ENCODE data around the gene KCNK6. TPM values are rescaled to one million over a fixed set of nuclear protein-coding genes. Genes with fewer than 3 reads are reported as not detected.

KCNK6 gene
- polyA plus RNA-seq, 1 donor (not counting 4 experiments of a cell fraction or from before 2014, with no cell fraction given), result 23.9 TPM

DNA sequence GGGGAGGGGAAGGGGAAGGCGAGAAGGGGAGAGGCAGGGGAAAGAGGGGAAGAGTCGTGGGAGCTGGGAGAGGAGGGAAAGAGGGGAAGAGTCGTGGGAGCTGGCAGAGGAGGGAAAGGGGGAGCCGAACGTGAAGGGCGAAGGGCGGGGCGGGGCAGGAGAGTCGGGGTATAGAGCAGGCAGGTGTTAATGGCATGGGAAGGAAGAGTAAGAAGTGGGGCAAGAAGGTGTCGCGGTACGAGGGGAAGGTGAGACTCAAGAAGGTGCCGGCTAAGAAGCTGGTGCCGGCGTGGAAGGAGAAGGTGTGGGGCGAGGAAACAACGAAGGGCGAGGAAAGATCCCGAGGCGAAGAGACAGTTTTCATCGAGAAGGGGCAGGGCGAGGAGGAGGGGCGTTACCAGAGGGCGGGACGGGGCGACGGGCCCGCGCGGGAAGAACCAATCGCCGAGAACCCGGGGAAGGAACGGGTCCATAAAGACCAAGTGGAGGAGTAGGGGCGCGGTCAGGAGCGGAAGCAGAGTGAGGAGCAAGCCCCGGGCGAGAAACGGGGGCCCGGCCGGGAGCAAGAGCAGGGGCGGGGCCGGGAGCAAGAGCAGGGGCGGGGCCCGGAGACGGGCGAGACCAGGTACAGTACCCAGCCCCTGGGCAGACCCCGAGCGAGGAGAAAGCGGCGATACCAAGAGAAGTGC, 16.4 kb downstream of the KCNK6 start:
- H3K27me3 ChIP-seq (ENCODE audit: control insufficient read depth, extremely low read depth, insufficient read depth, low read length), result no peaks in the 10 kb centered on the region
- peaks cover 2 to 4% of the 10 kb centered on the region in 2 experiments for H3K36me3 ChIP-seq (ENCODE audit: control insufficient read depth in 2 of 2, extremely low read depth in 1 of 2, insufficient read depth in 2 of 2, low read length in 2 of 2)
- no peaks in the 10 kb centered on the region for H3K9me1 ChIP-seq (ENCODE audit: control insufficient read depth, extremely low read depth, insufficient read depth, low read length)
- H3K4me1 ChIP-seq (ENCODE audit: control insufficient read depth, extremely low read depth, insufficient read depth, low read length), result peaks cover 12% of the 10 kb centered on the region
- peak overlapping the region; percentile 93 for H3K9ac ChIP-seq (ENCODE audit: control insufficient read depth, extremely low read depth, insufficient read depth, low read length)
- H3K4me3 ChIP-seq (ENCODE audit: control insufficient read depth in 2 of 3, extremely low read depth in 1 of 3, insufficient read depth in 2 of 3, low read depth in 1 of 3, low read length in 3 of 3), result peak overlapping the region; percentile 62 to 97 (median 96)
- DNase-seq (ENCODE audit: low read depth, low spot score) (peak; percentile 80), FAIRE-seq (peak; percentile 88)
- no peak for TF ChIP-seq EZH2 (IDR thresholded peaks at IDR 0.05; ENCODE audit: low read length)
- TF ChIP-seq, protein P1, sequence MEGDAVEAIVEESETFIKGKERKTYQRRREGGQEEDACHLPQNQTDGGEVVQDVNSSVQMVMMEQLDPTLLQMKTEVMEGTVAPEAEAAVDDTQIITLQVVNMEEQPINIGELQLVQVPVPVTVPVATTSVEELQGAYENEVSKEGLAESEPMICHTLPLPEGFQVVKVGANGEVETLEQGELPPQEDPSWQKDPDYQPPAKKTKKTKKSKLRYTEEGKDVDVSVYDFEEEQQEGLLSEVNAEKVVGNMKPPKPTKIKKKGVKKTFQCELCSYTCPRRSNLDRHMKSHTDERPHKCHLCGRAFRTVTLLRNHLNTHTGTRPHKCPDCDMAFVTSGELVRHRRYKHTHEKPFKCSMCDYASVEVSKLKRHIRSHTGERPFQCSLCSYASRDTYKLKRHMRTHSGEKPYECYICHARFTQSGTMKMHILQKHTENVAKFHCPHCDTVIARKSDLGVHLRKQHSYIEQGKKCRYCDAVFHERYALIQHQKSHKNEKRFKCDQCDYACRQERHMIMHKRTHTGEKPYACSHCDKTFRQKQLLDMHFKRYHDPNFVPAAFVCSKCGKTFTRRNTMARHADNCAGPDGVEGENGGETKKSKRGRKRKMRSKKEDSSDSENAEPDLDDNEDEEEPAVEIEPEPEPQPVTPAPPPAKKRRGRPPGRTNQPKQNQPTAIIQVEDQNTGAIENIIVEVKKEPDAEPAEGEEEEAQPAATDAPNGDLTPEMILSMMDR (optimal IDR thresholded peaks at IDR 0.05 in 1 of 3, IDR thresholded peaks at IDR 0.05 in 1 of 3, conservative IDR thresholded peaks at IDR 0.05 in 1 of 3; ENCODE audit: extremely low read depth in 1 of 3, insufficient read depth in 2 of 3, low read length in 3 of 3), result no peak
- H3K9me3 ChIP-seq (ENCODE audit: control insufficient read depth, low read depth, low read length), result no peaks in the 10 kb centered on the region
- no peaks in the 10 kb centered on the region for H3K79me2 ChIP-seq (ENCODE audit: control insufficient read depth, insufficient read depth, low read length)
- peak overlapping the region; percentile 98 for H2AFZ ChIP-seq (ENCODE audit: control insufficient read depth, low read length)
- peak overlapping the region; percentile 96 for H3K4me2 ChIP-seq (ENCODE audit: control insufficient read depth, extremely low read depth, insufficient read depth, low read depth, low read length)
- H4K20me1 ChIP-seq (ENCODE audit: control insufficient read depth, extremely low read depth, insufficient read depth, low read length), result no peaks in the 10 kb centered on the region
- H3K27ac ChIP-seq (ENCODE audit: control insufficient read depth, insufficient read depth, low read length), result peak overlapping the region; percentile 93
- dilution Hi-C loops (cut with MboI; ENCODE audit: extremely low pct_ligation_motif_present, low sequenced_read_pairs), result no loop called here

DNA sequence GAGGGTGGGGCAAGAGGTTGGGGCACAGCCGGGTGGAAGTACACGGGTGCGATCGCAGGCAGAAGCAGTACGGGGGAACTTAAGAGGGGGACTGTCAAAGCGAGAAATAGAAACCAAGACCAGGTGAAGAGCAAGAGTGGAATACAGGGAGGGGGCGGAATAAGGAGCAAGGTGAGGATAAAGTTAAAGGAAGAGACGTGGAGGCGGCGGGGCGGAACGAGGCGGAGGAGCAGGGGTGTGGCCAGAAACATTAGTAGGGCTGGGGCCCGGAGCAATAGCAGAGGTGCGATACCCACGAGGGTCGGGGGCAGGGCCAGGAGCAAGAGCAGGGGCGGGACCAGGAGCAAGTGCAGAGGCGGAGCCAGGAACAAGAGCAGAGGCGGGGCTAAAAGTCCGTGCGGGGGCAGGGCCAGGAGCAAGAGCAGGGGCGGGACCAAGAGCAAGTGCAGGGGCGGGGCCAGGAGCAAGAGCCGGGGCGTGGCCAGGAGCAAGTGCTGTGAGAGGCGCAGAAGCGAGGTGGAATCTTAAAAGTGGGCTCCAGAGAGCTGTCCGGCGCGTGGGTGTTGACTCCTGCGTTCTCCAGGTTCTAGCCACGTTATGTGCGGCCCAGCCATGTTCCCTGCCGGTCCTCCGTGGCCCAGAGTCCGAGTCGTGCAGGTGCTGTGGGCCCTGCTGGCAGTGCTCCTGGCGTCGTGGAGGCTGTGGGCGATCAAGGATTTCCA, 17.2 kb downstream of the KCNK6 start:
- peak overlapping the region; percentile 93 for H3K9ac ChIP-seq (ENCODE audit: control insufficient read depth, extremely low read depth, insufficient read depth, low read length)

More for the DNA sequence above, 17.2 kb downstream of the KCNK6 start:
- H3K27ac ChIP-seq (ENCODE audit: control insufficient read depth, insufficient read depth, low read length), result peak overlapping the region; percentile 93
- H3K27me3 ChIP-seq (ENCODE audit: control insufficient read depth, extremely low read depth, insufficient read depth, low read length), result no peaks in the 10 kb centered on the region
- no peaks in the 10 kb centered on the region for H3K9me1 ChIP-seq (ENCODE audit: control insufficient read depth, extremely low read depth, insufficient read depth, low read length)
- no peaks in the 10 kb centered on the region for H4K20me1 ChIP-seq (ENCODE audit: control insufficient read depth, extremely low read depth, insufficient read depth, low read length)
- peak overlapping the region; percentile 62 to 97 (median 96) for H3K4me3 ChIP-seq (ENCODE audit: control insufficient read depth in 2 of 3, extremely low read depth in 1 of 3, insufficient read depth in 2 of 3, low read depth in 1 of 3, low read length in 3 of 3)
- dilution Hi-C loops (cut with MboI; ENCODE audit: extremely low pct_ligation_motif_present, low sequenced_read_pairs), result no loop called here
- DNase-seq (ENCODE audit: low read depth, low spot score) (peak; percentile 89), FAIRE-seq (peak; percentile 85)
- TF ChIP-seq EZH2 (IDR thresholded peaks at IDR 0.05; ENCODE audit: low read length), result no peak
- TF ChIP-seq, protein P1 (optimal IDR thresholded peaks at IDR 0.05 in 1 of 3, IDR thresholded peaks at IDR 0.05 in 1 of 3, conservative IDR thresholded peaks at IDR 0.05 in 1 of 3; ENCODE audit: extremely low read depth in 1 of 3, insufficient read depth in 2 of 3, low read length in 3 of 3), result no peak
- no peaks in the 10 kb centered on the region for H3K79me2 ChIP-seq (ENCODE audit: control insufficient read depth, insufficient read depth, low read length)
- H3K36me3 ChIP-seq (ENCODE audit: control insufficient read depth in 2 of 2, extremely low read depth in 1 of 2, insufficient read depth in 2 of 2, low read length in 2 of 2), result peaks cover 0 to under 1% of the 10 kb centered on the region in 2 experiments
- H3K4me1 ChIP-seq (ENCODE audit: control insufficient read depth, extremely low read depth, insufficient read depth, low read length), result peaks cover 12% of the 10 kb centered on the region
- peak overlapping the region; percentile 96 for H3K4me2 ChIP-seq (ENCODE audit: control insufficient read depth, extremely low read depth, insufficient read depth, low read depth, low read length)
- H2AFZ ChIP-seq (ENCODE audit: control insufficient read depth, low read length), result peak overlapping the region; percentile 98
- H3K9me3 ChIP-seq (ENCODE audit: control insufficient read depth, low read depth, low read length), result no peaks in the 10 kb centered on the region
